SJSA1 (cell line): ENCODE measurements around the gene PSG6. TPM values are rescaled to one million over a fixed set of nuclear protein-coding genes. Genes with fewer than 3 reads are reported as not detected.
"Not testable (repeated sequence)": the region's sequence is repeated elsewhere in the genome, so short reads cannot be mapped to it uniquely, and the experiment has no call there.

Experiments
- DNase-seq, 2 experiments: peaks; one replicate each; pipeline ENCODE4 v3.0.0-alpha.2; 2015 to 2020; ENCODE audit warnings: low spot score in 2 of 2, low read depth in 1 of 2
- H3K27ac ChIP-seq: fragments of 250-450 bp; sonication (Bioruptor Pico); 2 replicates; pipeline ENCODE4 v1.5.1; 2020; ENCODE audit warnings: mild to moderate bottlenecking, moderate library complexity
- H3K27me3 ChIP-seq: fragments of 250-450 bp; sonication (Bioruptor Pico); replicated peaks from 2 replicates; pipeline ENCODE4 v1.5.1; 2020; ENCODE audit warnings: mild to moderate bottlenecking, moderate library complexity
- H3K36me3 ChIP-seq: fragments of 250-450 bp; sonication (Bioruptor Pico); 2 replicates; pipeline ENCODE4 v1.5.1; 2020; ENCODE audit warnings: mild to moderate bottlenecking
- H3K4me1 ChIP-seq: fragments of 250-450 bp; sonication (Bioruptor Pico); replicated peaks from 2 replicates; pipeline ENCODE4 v1.6.1; 2021; ENCODE audit warnings: mild to moderate bottlenecking
- H3K4me3 ChIP-seq: fragments of 250-450 bp; sonication (Bioruptor Pico); 2 replicates; pipeline ENCODE4 v1.5.1; 2020; ENCODE audit warnings: mild to moderate bottlenecking
- H3K9me3 ChIP-seq: fragments of 250-450 bp; sonication (Bioruptor Pico); replicated peaks from 2 replicates; pipeline ENCODE4 v1.5.1; 2020; ENCODE audit warnings: mild to moderate bottlenecking
- total RNA-seq: library from RNA; depleted of rRNA; stranded (reverse); fragments of >200 nt; shearing (Covaris generic); gene quantifications from 2 replicates; pipeline ENCODE4 v1.2.3, GENCODE V29; 2014; rRNA removed

Gene PSG6
- total RNA-seq, 1 experiment from 2014 or later = not detected

- peaks cover 32% of the 10 kb centered on the region for H3K4me1 ChIP-seq
- H3K36me3 ChIP-seq, H3K27me3 ChIP-seq, H3K9me3 ChIP-seq, H3K27ac ChIP-seq, DNase-seq, H3K4me3 ChIP-seq: not testable (repeated sequence)
Measured at GRCh38 chr19:42853231-42853630, 64.5 kb downstream of the PSG6 start.

- not testable (repeated sequence) for H3K4me3 ChIP-seq, H3K9me3 ChIP-seq, H3K36me3 ChIP-seq, H3K27me3 ChIP-seq, DNase-seq
- peaks cover 32% of the 10 kb centered on the region for H3K4me1 ChIP-seq
- 0 out of 2 replicates have a peak overlapping the region, but pooled peaks have one; percentile 100 for H3K27ac ChIP-seq
Measured at GRCh38 chr19:42852821-42853220, 64.9 kb downstream of the PSG6 start.

Other genes starting within 250 kb of the PSG6 start
- gene PSG3, start 177.4 kb downstream of the PSG6 start, total RNA-seq = not detected in 2 replicates
- not detected in 2 replicates for gene PSG8, start 152.2 kb downstream of the PSG6 start, total RNA-seq
- 0.05 TPM in 1 of 2 replicates, not detected in the other for gene PSG1, start 38.2 kb downstream of the PSG6 start, total RNA-seq
- gene PSG7, start 19.3 kb upstream of the PSG6 start, total RNA-seq = not detected in 2 replicates
- not detected in 2 replicates for gene PSG11, start 108.6 kb upstream of the PSG6 start, total RNA-seq
- gene PSG2, start 164.8 kb upstream of the PSG6 start, total RNA-seq = not detected in 2 replicates